NK-92 (cell line): ENCODE data around the gene FAM24B.
"Not testable (repeated sequence)": the region's sequence is repeated elsewhere in the genome, so short reads cannot be mapped to it uniquely, and the experiment has no call there.

Experiments
- DNase-seq: peaks from one replicate; lab custom pipeline; 2025; ENCODE audit not compliant: unreplicated experiment; lab: John Stamatoyannopoulos, UW

The FAM24B gene

GRCh38 chr10:122859527-122859926, 19.9 kb downstream of the FAM24B start:
- no peak for DNase-seq

GRCh38 chr10:122858042-122858441, 21.3 kb downstream of the FAM24B start:
- DNase-seq = not testable (repeated sequence)

- DNase-seq = no peak
These were observed 22.5 kb downstream of the FAM24B start for GRCh38 chr10:122856902-122857301.

GRCh38 chr10:122855745-122856144, 23.6 kb downstream of the FAM24B start:
- no peak for DNase-seq

GRCh38 chr10:122854648-122855047, 24.7 kb downstream of the FAM24B start:
- no peak for DNase-seq

GRCh38 chr10:122853665-122854313, 25.6 kb downstream of the FAM24B start:
- no peak for DNase-seq

GRCh38 chr10:122852261-122852660, 27.1 kb downstream of the FAM24B start:
- no peak for DNase-seq

GRCh38 chr10:122850705-122851640, 28.4 kb downstream of the FAM24B start:
- no peak for DNase-seq

- DNase-seq = no peak
These were observed 29.3 kb downstream of the FAM24B start for GRCh38 chr10:122849900-122850605.

GRCh38 chr10:122849090-122849489, 30.3 kb downstream of the FAM24B start:
- no peak for DNase-seq

- DNase-seq = no peak
These were observed 31.4 kb downstream of the FAM24B start for GRCh38 chr10:122847782-122848604.

- DNase-seq = no peak
These were observed 33.5 kb downstream of the FAM24B start, which contains the start of gene CUZD1 for GRCh38 chr10:122845783-122846332. TSS of gene CUZD1 (minus strand) at chr10:122845857. CDS start at chr10:122845843, 14 bp downstream.

GRCh38 chr10:122844146-122844545, 35.2 kb downstream of the FAM24B start:
- no peak for DNase-seq

GRCh38 chr10:122841569-122841968, 37.8 kb downstream of the FAM24B start:
- no peak for DNase-seq

- DNase-seq = no peak
These were observed 39.9 kb downstream of the FAM24B start for GRCh38 chr10:122839505-122839904.

- DNase-seq = no peak
These were observed 40.5 kb downstream of the FAM24B start for GRCh38 chr10:122838880-122839279.

- no peak for DNase-seq
These were observed 43.5 kb downstream of the FAM24B start for GRCh38 chr10:122835908-122836307.

- DNase-seq = no peak
These were observed 48.4 kb downstream of the FAM24B start for GRCh38 chr10:122830965-122831353.

GRCh38 chr10:122830273-122830964, 49.0 kb downstream of the FAM24B start:
- no peak for DNase-seq

- DNase-seq = no peak
These were observed 49.9 kb downstream of the FAM24B start for GRCh38 chr10:122829454-122829853.
